PC-3 (cell line): ENCODE measurements around the gene RPS25.

Experiments used
- CTCF ChIP-seq: fragments of 300-600 bp; sonication (generic); conservative IDR thresholded peaks from 2 replicates; pipeline ENCODE4 v1.5.1; 2017; ENCODE audit warnings: antibody characterized with exemption, low read depth, mild to moderate bottlenecking, low read length
- EZH2 ChIP-seq: fragments of 300-600 bp; sonication (generic); IDR thresholded peaks from one replicate; pipeline ENCODE4 v1.6.1; 2017; ENCODE audit warnings: antibody characterized with exemption, mild to moderate bottlenecking, low read length; ENCODE audit not compliant: unreplicated experiment
- EZH2phosphoT487 ChIP-seq: fragments of 300-600 bp; sonication (generic); IDR thresholded peaks from 2 replicates; pipeline ENCODE4 v1.6.1; 2018; ENCODE audit warnings: mild to moderate bottlenecking, antibody characterized with exemption, low read length, borderline replicate concordance

GRCh38 chr11:119061256-119061655 is 43.1 kb upstream of the RPS25 start:
- TF ChIP-seq CTCF (no peak), EZH2phosphoT487 (no peak), EZH2 (no peak)
